Esophagus squamous epithelium (tissue), 5 donors: ENCODE measurements around the gene UBA3. TPM values are rescaled to one million over a fixed set of nuclear protein-coding genes. Genes with fewer than 3 reads are reported as not detected.

Experiments used
- DNase-seq: peaks from one replicate; lab custom pipeline; 2025; lab: John Stamatoyannopoulos, UW
- H3K27ac ChIP-seq, 4 donors: fragments of 200-600 bp; sonication (generic); one replicate each; pipeline ENCODE4 v1.5.1; 2016 to 2019; ENCODE audit warnings: mild to moderate bottlenecking in 1 of 4
- H3K27me3 ChIP-seq, 4 donors: fragments of 200-600 bp; sonication (generic); 1 replicate in 3 of 4; 2 replicates in 1 of 4; pipeline versions ENCODE4 v1.5.1 to v1.6.0; 2017 to 2021; ENCODE audit warnings: antibody characterized with exemption in 1 of 4
- H3K36me3 ChIP-seq, 3 donors: fragments of 200-600 bp; sonication (generic); one replicate each; pipeline ENCODE4 v1.5.1; 2016 to 2019
- H3K4me1 ChIP-seq, 3 donors: fragments of 200-600 bp; sonication (generic); one replicate each; pipeline ENCODE4 v1.5.1; 2017 to 2019
- H3K4me3 ChIP-seq, 4 donors: fragments of 200-600 bp; sonication (generic); 1 replicate in 3 of 4; 2 replicates in 1 of 4; pipeline ENCODE4 v1.5.1; 2016 to 2019; ENCODE audit warnings: mild to moderate bottlenecking in 2 of 4, moderate library complexity in 1 of 4
- H3K9me3 ChIP-seq, 3 donors: fragments of 200-600 bp; sonication (generic); one replicate each; pipeline ENCODE4 v1.5.1; 2016 to 2019
- CTCF ChIP-seq, 6 experiments: fragments of 450-650 bp in 4 of 6; fragments of 200-600 bp in 2 of 6; sonication (generic) in 2 of 6; IDR thresholded peaks; one replicate each; pipeline ENCODE4 v1.5.1; 2016 to 2019; ENCODE audit warnings: antibody characterized with exemption in 6 of 6, mild to moderate bottlenecking in 4 of 6, moderate library complexity in 4 of 6
- POLR2A ChIP-seq, 4 donors: fragments of 450-650 bp; IDR thresholded peaks; one replicate each; pipeline ENCODE4 v1.6.1; 2017; ENCODE audit warnings: antibody characterized with exemption in 4 of 4, mild to moderate bottlenecking in 4 of 4, moderate library complexity in 3 of 4
- WGBS, 2 donors: methylation state at CpG; one replicate each; pipeline ENCODE4 v1.1.5; 2018; 5-methylcytosine and 5-hydroxymethylcytosine counted together
- intact Hi-C: fragments of 100-400 bp; cut with DNase I; formaldehyde crosslinking; loops from one replicate; pipeline ENCODE4 v1.15.0; 2022
- total RNA-seq, 4 donors: library from RNA; depleted of rRNA; stranded (reverse); fragments of >200 nt; gene quantifications; one replicate each; pipeline ENCODE4 v1.1.0, GENCODE V29; 2016
- donor health status: DM: yes; HTN: yes; CAD: no.

UBA3 gene
- total RNA-seq, result 10 to 100 TPM; 33.3 to 63.3 (median 52.7) TPM

- intact Hi-C loops, result no loop called here
Observed at GRCh38 chr3:69080233-69080920, at the start of gene UBA3. UBA3 (minus strand) TSS chr3:69080365; CDS start chr3:69080353, 12 bp downstream.

GRCh38 chr3:69129531-69129930, 49.4 kb upstream of the UBA3 start:
- WGBS, 2 donors, result 27 to 35% methylated on average over 1 of the region's 1 CpG
- Histone ChIP-seq H3K4me1 (no peaks in the 10 kb centered on the region), H3K9me3 (no peaks in the 10 kb centered on the region), H3K27me3 (no peaks in the 10 kb centered on the region), H3K36me3 (no peaks in the 10 kb centered on the region), H3K4me3 (no peak overlapping the region), H3K27ac (no peak overlapping the region)
- DNase-seq, result no peak
- TF ChIP-seq CTCF (IDR thresholded peaks at IDR 0.05) (no peak), POLR2A (IDR thresholded peaks at IDR 0.05) (no peak)
- intact Hi-C loops, result no loop called here

More at GRCh38 chr3:69080233-69080920, at the start of gene UBA3:
- DNase-seq, result peak; percentile 72
- 4 to 5% methylated on average over 28 of the region's 37 CpGs for WGBS, 2 donors
- Histone ChIP-seq H3K4me3 (peak within 1 kb of the TSS; percentile 70 to 92 (median 82)), H3K36me3 (peaks cover 0 to 14% (median 0%) of the 10 kb centered on the region in 3 donors), H3K27me3 (no peaks in the 10 kb centered on the region), H3K27ac (peak within 1 kb of the TSS; percentile 86 to 91 (median 88)), H3K4me1 (peaks cover 24 to 76% (median 42%) of the 10 kb centered on the region in 3 donors), H3K9me3 (no peaks in the 10 kb centered on the region)
- no peak for TF ChIP-seq CTCF (IDR thresholded peaks at IDR 0.05)
- peak in 1 of 4 donors; percentile 66 for TF ChIP-seq POLR2A (IDR thresholded peaks at IDR 0.05)

- TF ChIP-seq CTCF (IDR thresholded peaks at IDR 0.05), result no peak
- TF ChIP-seq POLR2A (IDR thresholded peaks at IDR 0.05), result no peak
- H3K4me3 ChIP-seq, result no peak overlapping the region
- intact Hi-C loops, result no loop called here
- no peaks in the 10 kb centered on the region for H3K9me3 ChIP-seq
- H3K4me1 ChIP-seq, result no peaks in the 10 kb centered on the region
- H3K27ac ChIP-seq, result no peak overlapping the region
- no peaks in the 10 kb centered on the region for H3K36me3 ChIP-seq
- H3K27me3 ChIP-seq, result no peaks in the 10 kb centered on the region
- DNase-seq, result no peak
Observed at GRCh38 chr3:69128509-69128908, 48.3 kb upstream of the UBA3 start.

GRCh38 chr3:69126999-69127398, 46.8 kb upstream of the UBA3 start:
- no peaks in the 10 kb centered on the region for H3K9me3 ChIP-seq
- no peak for DNase-seq
- no peaks in the 10 kb centered on the region for H3K36me3 ChIP-seq
- H3K4me3 ChIP-seq, result no peak overlapping the region
- intact Hi-C loops, result no loop called here
- H3K4me1 ChIP-seq, result no peaks in the 10 kb centered on the region
- no peak overlapping the region for H3K27ac ChIP-seq
- WGBS, 2 donors, result 86 to 96% methylated on average over 2 of the region's 2 CpGs
- no peaks in the 10 kb centered on the region for H3K27me3 ChIP-seq
- no peak for TF ChIP-seq CTCF (IDR thresholded peaks at IDR 0.05)
- TF ChIP-seq POLR2A (IDR thresholded peaks at IDR 0.05), result no peak

- intact Hi-C loops, result no loop called here
- DNase-seq, result no peak
- H3K4me1 ChIP-seq, result peaks cover 0 to 2% (median 0%) of the 10 kb centered on the region in 3 donors
- no peak overlapping the region for H3K27ac ChIP-seq
- H3K27me3 ChIP-seq, result no peaks in the 10 kb centered on the region
- 82 to 83% methylated on average over 3 of the region's 3 CpGs for WGBS, 2 donors
- H3K4me3 ChIP-seq, result no peak overlapping the region
- no peaks in the 10 kb centered on the region for H3K36me3 ChIP-seq
- TF ChIP-seq POLR2A (IDR thresholded peaks at IDR 0.05) (no peak), CTCF (IDR thresholded peaks at IDR 0.05) (no peak)
- H3K9me3 ChIP-seq, result no peaks in the 10 kb centered on the region
Observed at GRCh38 chr3:69126216-69126615, 46.1 kb upstream of the UBA3 start.
